Keratinocyte (primary cell): Measurements from ENCODE around the gene SCP2. TPM values are rescaled to one million over a fixed set of nuclear protein-coding genes. Genes with fewer than 3 reads are reported as not detected.

Experiments used
- DNase-seq: peaks from one replicate; pipeline ENCODE4 v3.0.0-alpha.2; 2011; ENCODE audit warnings: low read depth, missing footprints, low spot score
- FAIRE-seq: peaks from 2 replicates; lab custom pipeline; 2011; peaks lifted over from hg19 to GRCh38; lab: Jason Lieb, UNC
- H2AFZ ChIP-seq: 2 replicates; pipeline ENCODE4 v1.6.0; 2012; ENCODE audit warnings: low read length, control low read depth, inconsistent platforms; ENCODE audit not compliant: control insufficient read depth
- H3K27ac ChIP-seq: 2 replicates; pipeline ENCODE4 v1.5.1; 2011; ENCODE audit warnings: low read length; ENCODE audit not compliant: control insufficient read depth, insufficient read depth
- H3K27me3 ChIP-seq: 3 replicates; pipeline ENCODE4 v1.6.0; 2011; ENCODE audit warnings: low read length; ENCODE audit not compliant: control insufficient read depth, insufficient read depth; ENCODE audit errors: extremely low read depth
- H3K36me3 ChIP-seq, 2 experiments: 2 replicates in 1 of 2; 3 replicates in 1 of 2; pipeline ENCODE4 v1.5.1; 2011; ENCODE audit warnings: low read length in 2 of 2, mild to moderate bottlenecking in 1 of 2; ENCODE audit not compliant: control insufficient read depth in 2 of 2, insufficient read depth in 2 of 2; ENCODE audit errors: extremely low read depth in 1 of 2
- H3K4me1 ChIP-seq: 3 replicates; pipeline ENCODE4 v1.5.1; 2011; ENCODE audit warnings: low read length; ENCODE audit not compliant: control insufficient read depth, insufficient read depth; ENCODE audit errors: extremely low read depth
- H3K4me2 ChIP-seq: 3 replicates; pipeline ENCODE4 v1.6.0; 2011; ENCODE audit warnings: low read depth, low read length; ENCODE audit not compliant: control insufficient read depth, insufficient read depth; ENCODE audit errors: extremely low read depth
- H3K4me3 ChIP-seq, 3 experiments: fragments of 200-600 bp in 1 of 3; sonication (generic) in 1 of 3; 2 replicates in 2 of 3; 3 replicates in 1 of 3; pipeline ENCODE4 v1.5.1; 2011 to 2016; ENCODE audit warnings: low read length in 3 of 3, mild to moderate bottlenecking in 3 of 3, control low read depth in 2 of 3, inconsistent platforms in 1 of 3, low read depth in 1 of 3, mixed read lengths in 1 of 3, mixed run types in 1 of 3, moderate library complexity in 1 of 3; ENCODE audit not compliant: control insufficient read depth in 2 of 3, insufficient read depth in 2 of 3; ENCODE audit errors: extremely low read depth in 1 of 3
- H3K79me2 ChIP-seq: 2 replicates; pipeline ENCODE4 v1.6.0; 2012; ENCODE audit warnings: low read length; ENCODE audit not compliant: control insufficient read depth, insufficient read depth
- H3K9ac ChIP-seq: 3 replicates; pipeline ENCODE4 v1.6.0; 2011; ENCODE audit warnings: low read length; ENCODE audit not compliant: control insufficient read depth, insufficient read depth; ENCODE audit errors: extremely low read depth
- H3K9me1 ChIP-seq: 3 replicates; pipeline ENCODE4 v1.6.0; 2011; ENCODE audit warnings: low read length; ENCODE audit not compliant: control insufficient read depth, insufficient read depth; ENCODE audit errors: extremely low read depth
- H3K9me3 ChIP-seq: 2 replicates; pipeline ENCODE4 v1.5.1; 2012; ENCODE audit warnings: low read depth, low read length; ENCODE audit not compliant: control insufficient read depth
- H4K20me1 ChIP-seq: 3 replicates; pipeline ENCODE4 v1.6.0; 2011; ENCODE audit warnings: low read length; ENCODE audit not compliant: control insufficient read depth, insufficient read depth; ENCODE audit errors: extremely low read depth
- EZH2 ChIP-seq: IDR thresholded peaks from one replicate; pipeline ENCODE4 v1.6.1; 2012; ENCODE audit warnings: inconsistent platforms, mild to moderate bottlenecking, low read length, moderate library complexity
- dilution Hi-C: fragments of 300-500 bp; cut with MboI; formaldehyde crosslinking; loops from one replicate; pipeline ENCODE4 v1.7.0; 2020; ENCODE audit warnings: low sequenced_read_pairs; ENCODE audit not compliant: extremely low pct_ligation_motif_present
- polyA plus RNA-seq, 5 experiments: library from polyadenylated mRNA; depleted of rRNA in 3 of 5; stranded (reverse) in 3 of 5; stranded (forward) in 1 of 5; unstranded in 1 of 5; fragments of >200 nt; gene quantifications; 1 replicate in 1 of 5; 2 replicates in 3 of 5; 3 replicates in 1 of 5; pipeline versions ENCODE4 v1.2.1 to v1.2.3, GENCODE V29; 2011 to 2012; ENCODE audit warnings: missing spikeins in 2 of 5, low read depth in 1 of 5, low replicate concordance in 1 of 5
- TF ChIP-seq, protein P1 (sequence below), 3 experiments: IDR thresholded peaks in 1 of 3; conservative IDR thresholded peaks in 1 of 3; optimal IDR thresholded peaks in 1 of 3; 2 replicates in 2 of 3; 3 replicates in 1 of 3; pipeline versions ENCODE3 to v1.5.1; 2011; ENCODE audit warnings: low read length in 3 of 3, mild to moderate bottlenecking in 3 of 3, moderate library complexity in 2 of 3, control low read depth in 1 of 3, inconsistent platforms in 1 of 3; ENCODE audit not compliant: insufficient read depth in 2 of 3; ENCODE audit errors: extremely low read depth in 1 of 3

Gene SCP2
- polyA plus RNA-seq, 1 donor (not counting 4 experiments of a cell fraction or from before 2014, with no cell fraction given), result 116 TPM

DNA sequence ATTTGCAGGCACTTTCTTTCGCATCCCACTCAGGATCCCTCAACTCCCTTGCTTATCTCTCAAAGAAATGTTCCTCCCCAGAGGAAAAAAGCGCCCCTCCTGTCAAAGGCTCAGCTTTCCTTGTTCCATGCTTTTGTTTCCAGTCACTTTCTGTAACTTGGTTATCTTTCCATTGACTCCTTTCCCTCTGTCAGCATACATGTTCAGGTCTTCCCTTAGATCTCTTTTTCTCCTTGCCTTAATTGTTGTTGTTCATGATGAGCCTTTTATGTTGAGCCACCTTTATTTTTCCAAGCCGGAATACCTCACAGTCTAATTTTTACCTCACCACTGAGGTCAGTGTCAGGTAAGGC lies 88.4 kb downstream of the SCP2 start:
- Histone ChIP-seq H2AFZ (peak overlapping the region; percentile 89), H3K27ac (peak overlapping the region; percentile 49), H4K20me1 (no peaks in the 10 kb centered on the region)

DNA sequence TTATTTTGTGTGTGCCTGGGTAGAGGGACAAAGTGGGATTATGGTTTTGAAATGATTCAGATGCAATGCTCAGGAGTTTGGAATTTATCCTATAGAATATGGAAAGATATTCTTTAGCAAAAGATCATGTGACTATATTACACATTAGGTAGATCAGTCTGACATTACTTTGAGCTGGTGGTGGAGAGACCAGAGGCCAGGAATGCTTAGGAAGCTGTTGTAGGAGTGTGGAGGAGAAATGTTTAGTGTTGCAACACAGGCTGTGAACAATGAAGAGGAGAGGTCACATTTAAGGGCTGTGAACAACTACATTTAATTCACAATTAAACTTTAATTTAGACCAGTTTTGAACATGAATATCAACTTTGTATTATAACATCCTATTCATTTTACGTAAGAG lies 89.6 kb downstream of the SCP2 start:
- H3K79me2 ChIP-seq, result peaks cover 7% of the 10 kb centered on the region
- H3K36me3 ChIP-seq, result no peaks in the 10 kb centered on the region
- peaks cover 14% of the 10 kb centered on the region for H3K4me1 ChIP-seq
- FAIRE-seq (no peak), DNase-seq (no peak)
- no peak overlapping the region for H2AFZ ChIP-seq
- no peak overlapping the region for H3K27ac ChIP-seq
- H3K4me3 ChIP-seq, result no peak overlapping the region
- H3K4me2 ChIP-seq, result peak overlapping the region; percentile 83
- no peak overlapping the region for H3K9ac ChIP-seq
- no peaks in the 10 kb centered on the region for H4K20me1 ChIP-seq
- TF ChIP-seq EZH2, result no peak
- TF ChIP-seq, protein P1, sequence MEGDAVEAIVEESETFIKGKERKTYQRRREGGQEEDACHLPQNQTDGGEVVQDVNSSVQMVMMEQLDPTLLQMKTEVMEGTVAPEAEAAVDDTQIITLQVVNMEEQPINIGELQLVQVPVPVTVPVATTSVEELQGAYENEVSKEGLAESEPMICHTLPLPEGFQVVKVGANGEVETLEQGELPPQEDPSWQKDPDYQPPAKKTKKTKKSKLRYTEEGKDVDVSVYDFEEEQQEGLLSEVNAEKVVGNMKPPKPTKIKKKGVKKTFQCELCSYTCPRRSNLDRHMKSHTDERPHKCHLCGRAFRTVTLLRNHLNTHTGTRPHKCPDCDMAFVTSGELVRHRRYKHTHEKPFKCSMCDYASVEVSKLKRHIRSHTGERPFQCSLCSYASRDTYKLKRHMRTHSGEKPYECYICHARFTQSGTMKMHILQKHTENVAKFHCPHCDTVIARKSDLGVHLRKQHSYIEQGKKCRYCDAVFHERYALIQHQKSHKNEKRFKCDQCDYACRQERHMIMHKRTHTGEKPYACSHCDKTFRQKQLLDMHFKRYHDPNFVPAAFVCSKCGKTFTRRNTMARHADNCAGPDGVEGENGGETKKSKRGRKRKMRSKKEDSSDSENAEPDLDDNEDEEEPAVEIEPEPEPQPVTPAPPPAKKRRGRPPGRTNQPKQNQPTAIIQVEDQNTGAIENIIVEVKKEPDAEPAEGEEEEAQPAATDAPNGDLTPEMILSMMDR (optimal IDR thresholded peaks at IDR 0.05 in 1 of 3, IDR thresholded peaks at IDR 0.05 in 1 of 3, conservative IDR thresholded peaks at IDR 0.05 in 1 of 3; ENCODE audit: extremely low read depth in 1 of 3, insufficient read depth in 2 of 3, low read length in 3 of 3), result no peak
- no peaks in the 10 kb centered on the region for H3K9me1 ChIP-seq
- H3K27me3 ChIP-seq, result no peaks in the 10 kb centered on the region
- dilution Hi-C loops, result no loop called here
- H3K9me3 ChIP-seq, result no peaks in the 10 kb centered on the region

More for the DNA sequence above, 88.4 kb downstream of the SCP2 start:
- Histone ChIP-seq H3K36me3 (no peaks in the 10 kb centered on the region), H3K27me3 (no peaks in the 10 kb centered on the region), H3K9me3 (no peaks in the 10 kb centered on the region), H3K4me3 (peak overlapping the region; percentile 52 to 93 (median 89)), H3K4me2 (peak overlapping the region; percentile 83), H3K4me1 (peaks cover 14% of the 10 kb centered on the region), H3K79me2 (peaks cover 7% of the 10 kb centered on the region), H3K9me1 (no peaks in the 10 kb centered on the region), H3K9ac (peak overlapping the region; percentile 68)
- no peak for TF ChIP-seq EZH2
- TF ChIP-seq, protein P1 (optimal IDR thresholded peaks at IDR 0.05 in 1 of 3, IDR thresholded peaks at IDR 0.05 in 1 of 3, conservative IDR thresholded peaks at IDR 0.05 in 1 of 3; ENCODE audit: extremely low read depth in 1 of 3, insufficient read depth in 2 of 3, low read length in 3 of 3), result no peak
- dilution Hi-C loops, result no loop called here
- FAIRE-seq (no peak), DNase-seq (no peak)
